Peyer's patch (tissue), 4 donors: ENCODE results near the gene ARRB1. TPM values are rescaled to one million over a fixed set of nuclear protein-coding genes. Genes with fewer than 3 reads are reported as not detected.
"Not testable (repeated sequence)": the region's sequence is repeated elsewhere in the genome, so short reads cannot be mapped to it uniquely, and the experiment has no call there.

Experiments
- DNase-seq, 3 donors: peaks; one replicate each; pipeline ENCODE4 v3.0.0-alpha.2; 2017 to 2019
- H3K27ac ChIP-seq, 4 donors: fragments of 200-600 bp; sonication (generic); one replicate each; pipeline ENCODE4 v1.5.1; 2016 to 2019
- H3K27me3 ChIP-seq, 2 donors: fragments of 200-600 bp; sonication (generic); one replicate each; pipeline ENCODE4 v1.5.1; 2019
- H3K36me3 ChIP-seq, 3 donors: fragments of 200-600 bp; sonication (generic); one replicate each; pipeline ENCODE4 v1.5.1; 2016 to 2019
- H3K4me1 ChIP-seq, 4 donors: fragments of 200-600 bp; sonication (generic); one replicate each; pipeline ENCODE4 v1.5.1; 2016 to 2019
- H3K4me3 ChIP-seq, 4 donors: fragments of 200-600 bp; sonication (generic); 1 replicate in 3 of 4; 2 replicates in 1 of 4; pipeline ENCODE4 v1.5.1; 2016 to 2019; ENCODE audit warnings: mild to moderate bottlenecking in 1 of 4
- H3K9me3 ChIP-seq, 4 donors: fragments of 200-600 bp; sonication (generic); one replicate each; pipeline ENCODE4 v1.5.1; 2016 to 2019; ENCODE audit warnings: mild to moderate bottlenecking in 1 of 4
- CTCF ChIP-seq, 6 experiments: fragments of 450-650 bp in 4 of 6; fragments of 200-600 bp in 2 of 6; sonication (generic) in 1 of 6; IDR thresholded peaks; one replicate each; pipeline ENCODE4 v1.5.1; 2017 to 2019; ENCODE audit warnings: antibody characterized with exemption in 6 of 6, mild to moderate bottlenecking in 3 of 6, moderate library complexity in 1 of 6
- POLR2A ChIP-seq, 2 donors: fragments of 450-650 bp; IDR thresholded peaks; one replicate each; pipeline ENCODE4 v1.5.1; 2017; ENCODE audit warnings: antibody characterized with exemption in 2 of 2, mild to moderate bottlenecking in 2 of 2, moderate library complexity in 2 of 2
- total RNA-seq, 4 donors: library from RNA; depleted of rRNA; stranded (reverse); fragments of >200 nt; gene quantifications; one replicate each; pipeline ENCODE4 v1.1.0, GENCODE V29; 2016

ARRB1 gene
- total RNA-seq, 4 donors from 2014 or later, result 45.4 to 136 (median 90.6) TPM

GRCh38 chr11:75384438-75385080, 33.1 kb upstream of the ARRB1 start:
- Histone ChIP-seq H3K4me1 (peaks cover 0 to 45% (median 0%) of the 10 kb centered on the region in 4 donors), H3K27ac (no peak overlapping the region), H3K9me3 (no peaks in the 10 kb centered on the region), H3K27me3 (no peaks in the 10 kb centered on the region), H3K4me3 (no peak overlapping the region), H3K36me3 (no peaks in the 10 kb centered on the region)
- TF ChIP-seq CTCF (IDR thresholded peaks at IDR 0.05) (peak; percentile 79 to 99 (median 96)), POLR2A (IDR thresholded peaks at IDR 0.05) (peak in 1 of 2 donors; percentile 18)
- peak; percentile 65 to 91 (median 89) for DNase-seq

- Histone ChIP-seq H3K36me3 (no peaks in the 10 kb centered on the region), H3K9me3 (no peaks in the 10 kb centered on the region), H3K27ac (no peak overlapping the region), H3K4me1 (peaks cover 0 to 49% (median 0%) of the 10 kb centered on the region in 4 donors), H3K4me3 (no peak overlapping the region), H3K27me3 (no peaks in the 10 kb centered on the region)
- TF ChIP-seq POLR2A (IDR thresholded peaks at IDR 0.05), result no peak
- TF ChIP-seq CTCF (IDR thresholded peaks at IDR 0.05), result no peak
- DNase-seq, result peak in 1 of 3 donors; percentile 31
These were observed 31.8 kb upstream of the ARRB1 start for GRCh38 chr11:75383246-75383645.

GRCh38 chr11:75380716-75381420, 29.4 kb upstream of the ARRB1 start:
- no peaks in the 10 kb centered on the region for H3K27me3 ChIP-seq
- TF ChIP-seq CTCF (IDR thresholded peaks at IDR 0.05) (no peak), POLR2A (IDR thresholded peaks at IDR 0.05) (peak in 1 of 2 donors; percentile 8)
- H3K36me3 ChIP-seq, result no peaks in the 10 kb centered on the region
- peak in 2 of 3 donors; percentile 64 to 67 for DNase-seq
- H3K4me1 ChIP-seq, result peaks cover 0 to 34% (median 0%) of the 10 kb centered on the region in 4 donors
- no peak overlapping the region for H3K4me3 ChIP-seq
- H3K9me3 ChIP-seq, result no peaks in the 10 kb centered on the region
- peak overlapping the region in 2 of 4 donors; percentile 62 to 75 for H3K27ac ChIP-seq

GRCh38 chr11:75380245-75380644, 28.8 kb upstream of the ARRB1 start:
- Histone ChIP-seq H3K4me3 (no peak overlapping the region), H3K27me3 (no peaks in the 10 kb centered on the region), H3K36me3 (no peaks in the 10 kb centered on the region), H3K9me3 (no peaks in the 10 kb centered on the region), H3K4me1 (peaks cover 0 to 34% (median 0%) of the 10 kb centered on the region in 4 donors), H3K27ac (peak overlapping the region in 2 of 4 donors; percentile 62 to 75)
- TF ChIP-seq CTCF (IDR thresholded peaks at IDR 0.05), result peak in 3 of 6 experiments; percentile 13 to 21 (median 19)
- no peak for TF ChIP-seq POLR2A (IDR thresholded peaks at IDR 0.05)
- no peak for DNase-seq

- H3K9me3 ChIP-seq, H3K36me3 ChIP-seq, H3K27me3 ChIP-seq, H3K4me3 ChIP-seq, H3K27ac ChIP-seq, DNase-seq: not testable (repeated sequence)
- peaks cover 0 to 28% (median 0%) of the 10 kb centered on the region in 4 donors for H3K4me1 ChIP-seq
These were observed 27.3 kb upstream of the ARRB1 start for GRCh38 chr11:75378776-75379175.

GRCh38 chr11:75376175-75376574, 24.7 kb upstream of the ARRB1 start:
- peaks cover 0 to 43% (median 2%) of the 10 kb centered on the region in 4 donors for H3K4me1 ChIP-seq
- H3K36me3 ChIP-seq, result no peaks in the 10 kb centered on the region
- no peak overlapping the region for H3K4me3 ChIP-seq
- no peaks in the 10 kb centered on the region for H3K27me3 ChIP-seq
- no peaks in the 10 kb centered on the region for H3K9me3 ChIP-seq
- no peak overlapping the region for H3K27ac ChIP-seq
- TF ChIP-seq CTCF (IDR thresholded peaks at IDR 0.05), result no peak
- TF ChIP-seq POLR2A (IDR thresholded peaks at IDR 0.05), result no peak
- DNase-seq, result no peak
